Cortex of kidney (tissue), 1 donor: Measurements from ENCODE around the gene SUB1.
"Not testable (repeated sequence)": the region's sequence is repeated elsewhere in the genome, so short reads cannot be mapped to it uniquely, and the experiment has no call there.

ENCODE experiments used
- DNase-seq: peaks from one replicate; lab custom pipeline; 2025; lab: John Stamatoyannopoulos, UW

The SUB1 gene

GRCh38 chr5:32598997-32599549 is 13.7 kb downstream of the SUB1 start:
- DNase-seq, result no peak

- DNase-seq, result no peak
Measured at GRCh38 chr5:32600054-32600622, 14.8 kb downstream of the SUB1 start.

DNA sequence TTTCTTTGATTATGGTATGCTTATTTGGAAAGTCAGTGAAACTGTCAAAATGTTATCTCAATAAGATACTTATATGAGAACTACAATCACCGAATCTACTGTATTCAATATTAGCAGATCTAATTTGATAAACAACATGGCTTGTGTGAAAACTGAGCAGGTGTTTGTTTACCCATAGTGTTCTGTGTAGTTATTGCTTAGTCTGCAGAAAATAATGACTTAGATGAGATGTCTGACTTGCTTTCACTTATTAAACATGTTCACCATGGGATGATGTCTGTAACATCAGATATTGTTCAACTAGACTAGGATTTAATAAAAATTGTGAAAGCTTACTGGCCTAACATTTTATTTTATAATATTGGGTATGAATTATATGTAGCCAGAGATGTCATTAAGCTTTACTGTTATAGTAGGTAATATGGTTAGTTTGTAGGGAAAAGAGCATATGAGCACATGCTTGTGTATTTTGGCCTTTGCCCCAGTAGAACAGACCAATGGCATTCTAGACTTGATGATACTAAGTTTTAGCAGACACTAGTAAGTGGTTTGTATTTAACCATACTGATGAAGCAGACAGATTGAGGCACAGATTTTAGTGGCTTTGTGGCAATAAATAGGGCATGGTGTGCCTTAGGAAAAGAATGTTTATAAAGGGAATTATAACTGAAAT is 16.4 kb downstream of the SUB1 start:
- no peak for DNase-seq

GRCh38 chr5:32602906-32603305 is 17.5 kb downstream of the SUB1 start:
- no peak for DNase-seq

DNA sequence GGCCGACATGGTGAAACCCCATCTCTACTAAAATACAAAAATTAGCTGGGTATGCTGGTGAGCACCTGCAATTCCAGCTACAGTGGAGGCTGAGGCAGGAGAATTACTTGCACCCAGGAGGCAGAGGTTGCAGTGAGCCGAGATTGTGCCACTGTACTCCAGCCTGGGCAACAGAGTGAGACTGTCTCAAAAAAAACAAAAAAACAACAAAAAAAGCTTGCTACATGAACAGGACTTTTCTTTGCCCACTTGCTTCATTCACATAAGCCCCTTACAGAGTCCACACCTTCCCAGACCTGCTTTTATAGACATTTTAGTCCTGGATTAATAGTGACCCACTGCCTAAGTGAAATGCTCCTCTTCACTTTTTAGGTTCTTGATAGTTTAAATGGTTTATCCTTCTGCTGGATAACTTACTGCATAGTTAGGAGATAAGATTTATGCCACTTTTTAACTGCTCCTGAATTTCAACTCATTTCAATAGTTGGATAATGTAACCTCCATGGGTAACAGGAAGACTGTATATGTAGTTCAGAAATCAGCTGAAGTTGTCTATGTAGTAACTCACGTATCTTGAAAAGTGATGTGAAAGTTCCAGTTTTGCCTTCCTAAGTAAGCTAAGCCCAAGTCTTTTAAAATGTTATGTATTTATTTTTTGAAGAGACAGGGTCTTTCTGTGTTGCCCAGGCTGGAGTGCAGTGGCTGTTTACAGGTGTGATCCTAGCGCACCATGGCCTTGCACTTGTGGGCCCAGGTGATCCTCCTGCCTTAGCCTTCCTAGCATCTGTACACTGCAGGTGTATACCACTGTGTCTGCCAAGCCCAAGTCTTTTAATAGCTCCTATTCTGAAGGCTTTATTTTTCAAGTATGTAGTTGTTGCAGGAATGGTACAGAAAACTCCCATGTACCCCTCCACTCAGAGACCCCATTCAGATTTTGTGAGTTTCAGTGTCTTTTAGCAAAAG is 19.7 kb downstream of the SUB1 start:
- no peak for DNase-seq

DNA sequence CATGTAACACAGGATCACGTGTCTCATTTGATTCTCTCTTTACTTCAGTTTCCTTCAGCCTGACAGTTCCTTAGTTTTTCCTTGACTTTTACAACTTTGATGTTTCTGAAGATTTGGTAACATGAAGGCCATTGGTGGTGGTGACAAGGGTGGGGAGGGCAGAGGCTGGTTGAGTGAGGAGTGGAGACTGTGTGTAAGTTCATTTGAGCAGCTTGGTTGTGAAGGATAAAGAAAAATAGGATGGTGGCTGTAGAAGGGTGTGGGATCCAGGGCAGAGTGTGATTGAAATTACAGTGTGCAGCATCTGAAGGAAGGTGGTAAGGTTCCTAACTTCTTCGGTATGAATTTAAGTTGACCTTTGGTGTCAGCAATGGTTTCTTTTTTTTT is 20.4 kb downstream of the SUB1 start:
- no peak for DNase-seq

DNA sequence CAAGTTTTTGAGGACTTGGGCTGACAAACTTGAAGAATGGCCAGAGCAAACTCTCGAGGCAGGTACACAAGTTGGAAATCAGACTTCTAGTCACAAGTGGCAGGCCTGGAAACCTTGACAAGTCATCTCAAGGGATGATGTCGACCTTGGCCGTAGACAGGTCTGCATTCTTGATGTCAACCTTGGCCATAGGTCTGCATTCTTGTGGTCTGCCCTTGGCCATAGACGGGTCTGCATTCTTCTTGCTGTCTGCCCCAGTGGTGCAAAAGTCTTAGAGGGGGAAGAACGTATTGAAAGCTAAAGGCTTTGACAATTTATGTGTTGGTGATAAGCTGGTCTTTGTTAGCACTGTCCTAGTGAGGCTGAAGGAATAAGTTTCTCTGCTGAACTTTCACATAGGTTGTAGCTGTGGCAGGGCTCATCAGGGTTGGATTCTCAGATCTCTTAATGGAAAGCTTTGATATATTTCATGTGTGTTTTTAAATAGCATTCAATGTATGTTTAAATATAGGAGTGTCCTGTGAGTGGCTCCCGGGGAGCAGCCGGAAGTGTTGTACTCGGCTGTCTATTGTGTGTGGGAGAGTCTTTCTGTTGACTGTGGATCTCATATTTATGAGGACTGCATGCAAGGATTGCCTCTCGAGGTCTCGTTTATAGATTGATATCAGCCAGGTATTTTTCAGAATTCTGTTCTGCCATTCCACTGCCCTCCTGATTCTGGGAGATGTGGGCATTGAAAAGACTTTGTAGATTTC is 27.0 kb downstream of the SUB1 start:
- DNase-seq, result no peak

GRCh38 chr5:32613050-32613672 is 27.8 kb downstream of the SUB1 start:
- DNase-seq, result no peak

DNA sequence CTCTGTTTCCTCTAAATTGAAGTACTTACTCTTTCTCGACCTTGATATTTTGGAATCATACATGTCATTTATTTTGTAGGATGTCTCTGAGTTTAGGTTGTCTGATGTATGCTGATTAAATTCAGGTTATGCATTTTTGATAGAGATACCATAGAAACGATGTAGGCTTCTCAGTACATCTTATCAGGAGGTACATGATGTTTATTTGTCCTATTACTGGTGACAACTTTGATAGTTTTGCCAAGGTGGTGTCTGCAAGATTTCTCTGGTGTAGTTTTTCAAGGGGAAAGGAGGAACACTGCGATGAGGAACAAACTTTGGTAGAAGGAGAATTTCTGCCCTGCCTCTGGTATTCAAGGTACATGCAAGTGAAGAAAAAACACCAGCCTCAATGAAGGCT is 29.9 kb downstream of the SUB1 start:
- no peak for DNase-seq

DNA sequence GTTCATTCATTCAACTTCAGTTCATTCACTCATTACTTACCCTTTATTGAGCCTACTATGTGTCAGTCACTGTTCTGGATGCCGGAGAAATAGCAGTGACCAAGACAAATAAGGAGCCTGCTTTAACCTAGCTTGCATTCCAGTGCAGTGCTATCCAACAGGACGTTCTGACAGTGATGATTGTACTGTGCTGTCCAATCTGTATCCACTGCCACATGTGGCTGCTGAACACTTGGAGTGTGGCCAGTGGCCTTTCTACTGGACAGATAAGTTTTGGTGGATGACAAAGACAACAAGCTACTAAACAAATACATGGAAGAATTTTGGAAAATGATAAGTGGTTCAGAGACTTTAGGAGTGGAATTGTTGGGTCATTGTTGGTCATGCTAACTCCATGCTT is 33.6 kb downstream of the SUB1 start:
- no peak for DNase-seq

- no peak for DNase-seq
Measured at GRCh38 chr5:32621256-32621655, 35.9 kb downstream of the SUB1 start.

- no peak for DNase-seq
Measured at GRCh38 chr5:32625106-32625505, 39.7 kb downstream of the SUB1 start.

DNA sequence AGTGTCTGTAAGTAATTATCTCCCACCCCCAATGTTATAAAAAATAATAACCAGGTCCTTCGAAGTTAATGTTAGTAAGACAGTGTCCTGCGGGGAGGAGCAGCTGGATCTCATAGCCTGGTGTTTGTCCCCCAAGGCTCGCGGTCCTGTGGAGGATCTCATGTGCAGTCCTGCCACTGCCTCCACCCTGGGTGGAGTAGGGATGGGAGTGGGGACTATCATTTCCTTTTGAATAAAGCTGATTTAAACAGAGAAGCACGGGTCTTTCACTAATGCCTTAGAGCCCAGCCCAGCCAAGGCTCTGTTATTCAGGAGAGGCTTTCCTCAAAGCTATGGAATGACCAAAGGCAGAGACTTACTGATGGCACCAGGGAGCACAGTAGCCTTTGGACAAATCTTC is 40.2 kb downstream of the SUB1 start:
- no peak for DNase-seq

DNA sequence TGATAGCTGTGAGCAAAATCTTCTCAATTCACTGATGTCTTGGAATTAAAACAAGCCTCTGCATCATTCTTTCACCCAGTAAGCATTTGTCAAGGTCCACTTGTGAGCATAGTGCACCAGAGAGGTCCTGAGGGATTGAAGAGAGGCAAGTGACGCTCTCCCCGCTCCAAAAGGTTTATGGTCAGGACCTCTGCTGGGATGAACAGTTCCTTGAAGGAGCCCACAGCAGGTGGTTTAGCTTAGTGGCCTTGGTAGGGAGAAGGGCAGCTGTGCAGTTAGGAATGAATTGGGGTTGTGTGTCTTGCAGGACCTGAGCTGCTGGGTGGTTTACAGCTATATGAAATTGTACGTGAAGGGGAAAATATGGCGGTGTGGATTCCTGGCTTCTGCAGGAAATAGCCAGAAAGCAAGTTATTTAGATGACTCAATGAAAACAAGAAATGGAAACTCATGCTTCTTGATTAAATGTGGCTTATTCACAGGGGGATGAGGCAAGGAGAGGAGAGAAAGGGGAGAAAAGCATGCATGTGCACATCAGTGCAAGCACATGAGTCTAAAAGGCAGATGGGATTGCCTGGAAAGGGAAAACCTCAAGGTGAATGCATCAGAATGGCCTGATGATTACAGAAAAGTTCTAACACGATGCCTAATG is 42.0 kb downstream of the SUB1 start:
- no peak for DNase-seq

GRCh38 chr5:32628049-32628844 is 42.9 kb downstream of the SUB1 start:
- DNase-seq, result no peak

DNA sequence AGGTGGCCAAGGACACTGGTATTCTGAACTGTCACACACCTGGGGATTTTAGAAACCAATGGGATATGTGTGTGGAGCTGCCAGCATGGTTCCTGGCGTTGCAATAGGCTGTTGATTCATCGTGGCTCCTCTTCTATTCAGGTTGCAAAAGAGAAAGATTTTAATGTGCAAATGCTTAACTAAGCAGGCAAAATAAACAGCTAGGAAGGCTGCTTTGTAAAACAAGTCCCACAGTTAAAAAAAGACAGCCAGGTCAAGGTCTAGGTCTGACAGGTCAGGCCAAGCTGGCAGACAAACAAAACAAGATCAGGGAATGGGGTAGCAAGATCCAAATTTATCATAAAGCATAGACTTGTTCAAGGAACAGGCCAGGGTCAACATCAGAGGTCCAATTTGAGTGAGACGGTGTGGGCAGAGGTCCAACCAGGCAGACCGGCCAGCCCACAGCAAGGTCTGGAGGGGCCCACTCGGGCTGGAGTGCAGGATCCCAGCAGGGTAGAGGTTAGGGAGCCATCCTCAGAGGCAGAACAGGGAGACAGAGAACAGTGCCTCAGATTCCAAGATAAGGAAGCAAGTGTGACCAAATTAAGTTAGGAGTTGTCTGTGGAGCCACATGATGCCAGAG is 45.6 kb downstream of the SUB1 start:
- DNase-seq, result no peak

DNA sequence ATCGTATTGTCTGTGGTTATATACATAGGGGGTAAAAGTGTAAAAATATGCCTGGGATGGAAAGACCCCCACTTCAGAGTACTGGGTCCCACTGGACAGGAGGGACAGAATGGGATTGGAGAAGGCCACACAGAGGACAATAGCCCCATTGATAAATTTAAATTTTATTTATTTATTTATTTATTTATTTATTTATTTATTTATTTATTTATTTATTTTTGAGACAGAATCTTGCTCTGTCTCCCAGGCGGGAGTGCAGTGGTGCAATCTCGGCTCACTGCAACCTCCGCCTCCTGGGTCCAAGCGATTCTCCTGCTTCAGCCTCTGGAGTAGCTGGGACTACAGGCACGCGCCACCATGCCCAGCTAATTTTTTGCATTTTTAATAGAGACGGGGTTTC is 47.7 kb downstream of the SUB1 start:
- not testable (repeated sequence) for DNase-seq

DNA sequence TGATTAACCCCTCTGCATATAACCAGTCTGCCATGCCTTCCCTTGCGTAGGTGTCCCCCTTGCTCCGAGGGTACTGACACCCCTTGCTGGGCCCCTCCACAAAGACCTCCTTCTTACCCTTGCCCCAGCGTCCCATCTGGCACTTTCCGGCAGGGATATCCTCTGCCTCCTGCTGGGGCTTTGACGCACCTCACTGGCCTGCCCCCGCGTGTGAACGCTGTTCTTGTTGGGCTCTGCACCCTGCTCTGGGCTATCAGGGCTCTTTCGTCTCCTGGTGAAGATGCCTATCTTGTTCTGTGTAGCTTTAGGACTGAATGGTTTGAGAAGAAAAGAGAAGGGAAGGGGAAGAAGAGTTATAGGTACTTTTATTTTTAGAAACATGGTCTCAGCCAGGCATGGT is 53.0 kb downstream of the SUB1 start:
- DNase-seq, result no peak

- no peak for DNase-seq
Measured at GRCh38 chr5:32639943-32640342, 54.6 kb downstream of the SUB1 start.
